HEK293 (cell line): ENCODE data around the gene BMERB1.

Experiments used
- CTCF ChIP-seq: fragments of 450-650 bp; formaldehyde crosslinking; IDR thresholded peaks from 2 replicates; pipeline ENCODE4 v1.5.1; 2016; ENCODE audit warnings: missing biosample characterization, missing genetic modification characterization
- SCRT1 ChIP-seq: fragments of 450-650 bp; formaldehyde crosslinking; IDR thresholded peaks from 2 replicates; pipeline ENCODE4 v1.5.1; 2016; ENCODE audit warnings: missing biosample characterization, missing genetic modification characterization, borderline replicate concordance
- ZBTB26 ChIP-seq: fragments of 450-650 bp; formaldehyde crosslinking; optimal IDR thresholded peaks from 2 replicates; pipeline ENCODE3; 2016; ENCODE audit warnings: missing biosample characterization, mild to moderate bottlenecking, missing genetic modification characterization
- ZNF24 ChIP-seq: fragments of 450-650 bp; formaldehyde crosslinking; IDR thresholded peaks from 2 replicates; pipeline ENCODE4 v1.5.1; 2016; ENCODE audit warnings: missing biosample characterization, missing genetic modification characterization

GRCh38 chr16:15464401-15465186 is 30.2 kb downstream of the BMERB1 start:
- no peak for TF ChIP-seq SCRT1 (tag by site-specific recombination)
- no peak for TF ChIP-seq CTCF (tag by site-specific recombination)
- TF ChIP-seq ZBTB26 (tag by site-specific recombination) = no peak
- TF ChIP-seq ZNF24 (tag by site-specific recombination) = no peak
